CD4-positive, alpha-beta T cell treated with Interleukin-21 for 1 hour (primary cell): ENCODE results near the gene ZNF10.

Source experiments
- DNase-seq: peaks from one replicate; pipeline ENCODE4 v3.0.0-alpha.2; 2020

The ZNF10 gene

DNA sequence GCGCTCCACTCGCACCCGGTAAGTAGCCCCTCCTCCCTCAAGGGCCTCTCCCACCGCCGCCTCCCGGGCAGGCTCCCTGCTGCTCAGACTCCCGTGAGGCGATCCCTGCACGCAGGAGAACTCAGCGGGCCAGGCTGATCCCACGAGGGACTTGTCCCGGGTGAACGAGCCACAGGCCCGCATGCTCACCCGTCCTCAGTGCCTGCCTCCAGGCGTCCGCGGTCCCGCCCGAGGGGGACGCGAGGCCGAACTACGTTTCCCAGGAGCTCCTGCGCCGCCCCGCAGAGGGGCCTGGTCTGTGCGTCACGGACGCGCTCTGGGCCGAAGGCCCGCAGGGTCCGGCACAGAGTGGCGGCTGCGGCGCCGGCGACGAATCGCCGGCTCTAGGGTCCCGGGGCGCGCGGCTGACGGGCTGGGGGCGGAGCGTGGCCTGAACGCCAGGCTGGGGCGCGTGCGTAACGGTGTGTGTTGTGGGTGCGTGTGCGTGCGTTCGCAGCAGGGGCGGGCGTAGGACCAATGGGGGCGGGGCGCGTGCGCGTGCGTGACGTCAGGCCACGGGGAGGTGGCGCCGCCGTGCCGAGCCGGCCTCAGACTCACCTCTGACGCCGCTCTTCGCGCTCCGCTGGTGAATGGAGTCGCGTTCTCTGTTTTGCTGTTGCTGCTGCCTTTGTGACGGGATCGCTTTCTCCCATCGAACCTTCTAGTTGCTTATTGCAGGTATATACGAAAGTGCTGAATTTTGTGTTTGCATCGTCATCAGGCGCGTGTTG lies at the start of gene ZNF10, which contains the start of gene ZNF891:
Gene ZNF10, plus strand, starts transcription at position 590 of the 770 bp plus-strand sequence. CDS start 13,866 bp downstream, outside the sequence.
Gene ZNF891, minus strand, starts transcription at position 237 of the 770 bp plus-strand sequence. CDS start 8,356 bp downstream, outside the sequence.
- peak; percentile 96 for DNase-seq

- DNase-seq: no peak
These were observed 49.2 kb upstream of the ZNF10 start for GRCh38 chr12:133081159-133081780.

DNA sequence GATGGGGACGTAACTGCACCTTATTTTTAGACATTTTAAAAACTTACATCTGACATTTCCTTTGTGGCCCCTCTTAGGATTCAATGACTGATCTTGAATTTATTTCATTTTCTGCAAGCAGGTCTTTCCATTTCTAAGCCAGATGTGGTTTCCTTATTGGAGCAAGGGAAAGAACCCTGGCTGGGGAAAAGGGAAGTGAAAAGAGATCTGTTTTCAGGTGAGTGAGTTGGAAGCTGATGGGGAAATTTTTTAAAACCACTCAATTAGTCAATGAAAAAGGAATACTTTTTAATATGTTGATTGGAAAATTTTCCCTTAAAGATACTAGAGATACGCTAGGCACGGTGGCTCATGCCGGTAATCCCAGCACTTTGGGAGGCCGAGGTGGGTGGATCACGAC lies 47.1 kb upstream of the ZNF10 start:
- DNase-seq: no peak

GRCh38 chr12:133105620-133106019 lies 24.8 kb upstream of the ZNF10 start:
- DNase-seq: no peak

- no peak for DNase-seq
These were observed 24.2 kb upstream of the ZNF10 start for GRCh38 chr12:133106253-133106652.

- no peak for DNase-seq
These were observed 23.3 kb upstream of the ZNF10 start for GRCh38 chr12:133107121-133107520.

- DNase-seq: no peak
These were observed 22.3 kb upstream of the ZNF10 start for GRCh38 chr12:133108150-133108549.

DNA sequence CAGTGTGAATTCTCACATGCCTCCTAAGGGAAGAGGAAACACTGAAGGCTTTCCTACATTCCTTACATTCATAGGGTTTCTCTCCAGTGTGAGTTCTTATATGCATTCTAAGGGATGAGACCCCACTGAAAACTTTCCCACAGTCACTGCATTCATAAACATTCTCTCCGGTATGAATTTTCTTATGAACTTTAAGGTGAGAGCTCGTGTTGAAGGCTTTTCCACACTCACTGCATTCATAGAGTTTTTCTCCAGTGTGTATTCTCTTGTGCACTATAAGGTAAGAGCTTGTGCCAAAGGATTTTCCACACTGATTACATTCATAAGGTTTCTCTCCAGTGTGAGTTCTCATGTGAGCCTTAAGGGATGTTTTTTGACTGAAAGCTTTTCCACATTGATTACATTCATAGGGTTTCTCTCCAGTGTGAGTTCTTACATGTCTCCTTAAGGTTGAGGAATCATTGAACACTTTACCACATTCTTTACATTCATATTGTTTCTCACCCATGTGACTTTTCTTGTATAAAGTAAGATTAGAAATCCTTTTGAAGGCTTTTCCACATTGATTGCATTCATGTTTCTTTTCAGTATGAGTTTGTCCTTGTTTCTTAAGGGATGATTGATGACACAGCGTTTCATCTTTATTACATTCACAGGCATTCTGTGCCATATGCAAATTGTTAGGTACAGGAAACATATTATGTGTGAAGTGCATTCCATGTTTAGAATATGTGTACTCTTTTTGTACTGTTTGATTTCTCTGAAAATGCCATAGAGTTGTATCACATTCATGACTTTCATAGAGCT lies 9.8 kb upstream of the ZNF10 start:
- DNase-seq: no peak

- no peak for DNase-seq
These were observed 5.8 kb upstream of the ZNF10 start for GRCh38 chr12:133124674-133125073.

GRCh38 chr12:133129368-133130037 lies 924 bp upstream of the ZNF10 start:
- DNase-seq: no peak

GRCh38 chr12:133130808-133131128 lies 341 bp downstream of the ZNF10 start:
- no peak for DNase-seq

DNA sequence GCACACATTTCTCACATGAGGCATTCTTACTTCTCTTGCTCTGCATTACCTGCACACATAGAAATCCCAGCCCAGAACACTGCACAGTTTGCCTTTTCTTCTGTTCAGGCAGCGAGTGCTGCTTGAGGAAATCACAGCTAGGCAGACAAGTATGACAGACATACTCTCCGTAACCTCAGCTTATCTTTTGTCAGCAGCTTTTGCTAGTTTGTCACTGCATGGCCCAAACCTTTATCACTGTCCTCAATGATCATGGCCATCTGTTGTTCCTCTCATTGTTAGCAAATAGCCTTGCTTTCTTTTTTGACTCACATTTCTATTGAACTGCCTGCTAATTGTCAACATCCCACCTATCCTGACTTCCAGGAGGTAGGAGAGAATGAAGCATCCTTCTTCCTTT lies 5.3 kb downstream of the ZNF10 start:
- DNase-seq: no peak

GRCh38 chr12:133145981-133146380 lies 15.6 kb downstream of the ZNF10 start:
- DNase-seq: no peak

- no peak for DNase-seq
These were observed 25.8 kb downstream of the ZNF10 start for GRCh38 chr12:133156125-133156690.

GRCh38 chr12:133165776-133166175 lies 35.3 kb downstream of the ZNF10 start:
- DNase-seq: no peak

- DNase-seq: no peak
These were observed 42.1 kb downstream of the ZNF10 start for GRCh38 chr12:133172491-133172890.

- no peak for DNase-seq
These were observed 44.5 kb downstream of the ZNF10 start for GRCh38 chr12:133174901-133175300.

DNA sequence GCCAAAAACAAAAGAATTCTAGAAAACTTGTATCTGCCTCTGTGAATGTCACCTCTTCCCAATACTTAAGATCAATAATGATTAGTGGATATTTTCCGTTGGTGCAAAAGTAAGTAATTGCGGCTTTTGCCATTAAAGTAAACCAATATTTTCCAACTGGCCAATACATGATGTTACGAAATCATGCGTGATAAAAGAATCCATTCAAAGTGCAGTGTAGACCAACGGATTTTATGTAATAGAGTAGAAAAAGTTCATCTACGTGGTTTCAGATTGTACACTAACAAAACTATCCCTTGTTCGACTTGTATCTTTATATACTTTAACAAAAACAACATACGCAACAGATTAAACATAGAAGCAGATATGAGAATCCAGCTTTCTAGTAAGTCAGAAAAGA lies 50.2 kb downstream of the ZNF10 start:
- DNase-seq: no peak

- peak; percentile 93 for DNase-seq
These were observed 51.0 kb downstream of the ZNF10 start, which contains the start of gene ZNF268 for GRCh38 chr12:133181238-133181959. Gene ZNF268 (plus strand): TSS chr12:133181495. CDS start chr12:133181998, 503 bp downstream.

- DNase-seq: no peak
These were observed 59.7 kb downstream of the ZNF10 start for GRCh38 chr12:133190176-133190575.

DNA sequence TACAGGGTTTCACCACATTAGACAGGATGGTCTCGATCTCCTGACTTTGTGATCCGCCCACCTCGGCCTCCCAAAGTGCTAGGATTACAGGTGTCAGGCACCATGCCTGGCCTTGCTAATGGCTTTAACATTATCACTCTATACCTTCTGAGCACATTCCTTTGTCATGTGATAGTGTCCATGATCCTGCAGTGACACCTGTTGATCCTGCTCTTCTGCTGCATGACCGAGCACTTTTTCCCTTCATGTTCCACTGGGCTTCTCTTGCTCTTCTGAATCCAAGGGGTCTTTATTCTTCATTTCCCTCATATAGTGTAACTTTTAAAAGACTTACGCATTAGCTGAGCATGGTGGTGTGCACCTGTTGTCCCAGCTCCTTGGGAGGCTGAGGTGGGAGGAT lies 62.4 kb downstream of the ZNF10 start:
- no peak for DNase-seq

GRCh38 chr12:133201888-133202287 lies 71.5 kb downstream of the ZNF10 start:
- no peak for DNase-seq
